ENCODE measurements around the gene SHROOM1. TPM values are rescaled to one million over a fixed set of nuclear protein-coding genes. Genes with fewer than 3 reads are reported as not detected.

Gene SHROOM1
- total and polyA plus RNA-seq, 2 donors (not counting 1 experiment from before 2014, with no cell fraction given), result 1.3 to 2.3 TPM

DNA sequence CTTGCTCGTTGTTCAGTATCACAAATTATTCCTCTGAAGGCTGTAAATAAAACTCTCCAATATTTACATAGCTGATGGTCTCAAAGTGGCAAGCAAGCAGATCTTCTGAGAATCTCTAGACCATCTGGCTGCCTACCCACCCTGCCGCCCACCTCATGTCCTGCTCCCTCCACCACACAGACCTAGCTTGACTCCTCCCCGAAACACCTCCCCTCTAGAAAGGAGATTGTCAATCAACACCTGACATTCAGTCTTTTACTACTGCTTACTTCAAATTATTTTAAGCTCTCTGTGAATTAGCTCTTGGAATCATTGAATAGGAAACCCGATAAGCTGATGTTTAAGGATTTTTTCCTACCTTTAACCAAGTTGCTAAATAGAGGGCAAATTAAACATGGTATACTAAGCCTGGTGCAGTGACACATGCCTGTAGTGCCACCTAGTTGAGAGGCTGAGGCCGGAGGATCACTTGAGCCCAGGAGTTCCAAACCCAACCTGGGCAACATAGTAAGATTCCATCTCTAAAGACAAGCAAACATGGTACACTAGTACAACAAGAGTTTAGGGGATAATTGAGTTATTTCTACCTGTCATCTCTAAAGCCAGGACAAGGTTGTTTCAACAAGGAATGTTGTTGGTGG is 28.3 kb downstream of the SHROOM1 start:
- ChIA-PET POLR2A (interaction anchor here (0.6 kb wide), 1 partner anchor 257 kb away, joined by 3 read pairs; no protein-coding TSS in a partner anchor), CTCF (interaction anchor here (1.3 to 3.3 kb wide), 2 partner anchors 18 to 28 kb away, joined by 7 to 15 read pairs; partner anchors contain the start of gene SHROOM1)
- H4K20me1 ChIP-seq (ENCODE audit: control insufficient read depth, insufficient read depth, low read length, poor library complexity, severe bottlenecking), result no peaks in the 10 kb centered on the region
- intact Hi-C loops (cut with micrococcal nuclease), result no loop called here
- no peak for DNase-seq
- no peak overlapping the region for H3K27ac Mint-ChIP-seq
- H3K4me1 Mint-ChIP-seq, result peaks cover 6% of the 10 kb centered on the region
- H3K4me3 ChIP-seq (ENCODE audit: control extremely low read depth in 1 of 5, extremely low read depth in 1 of 5, insufficient read depth in 1 of 5, low read depth in 2 of 5, low read length in 4 of 5), result no peak overlapping the region
- peaks cover 0 to 14% (median 11%) of the 10 kb centered on the region in 4 experiments for H3K27me3 ChIP-seq (replicated peaks in 1 of 4; ENCODE audit: control extremely low read depth in 1 of 4, control insufficient read depth in 3 of 4, insufficient read depth in 4 of 4, low read length in 3 of 4)
- H3K4me2 ChIP-seq (replicated peaks; ENCODE audit: low read depth, low read length, poor library complexity, severe bottlenecking), result no peak overlapping the region
- H3K9me3 ChIP-seq (ENCODE audit: control extremely low read depth in 1 of 3, control insufficient read depth in 2 of 3, insufficient read depth in 1 of 3, low read length in 2 of 3), result no peaks in the 10 kb centered on the region
- 77% methylated on average over 3 of the region's 5 CpGs for WGBS (ENCODE audit: insufficient coverage)
- H3K79me2 ChIP-seq (ENCODE audit: control insufficient read depth, insufficient read depth, low read length), result no peaks in the 10 kb centered on the region
- no peaks in the 10 kb centered on the region for H3K9me3 Mint-ChIP-seq (ENCODE audit: insufficient read depth)
- no peak overlapping the region for H3K4me3 Mint-ChIP-seq
- H2AFZ ChIP-seq (ENCODE audit: insufficient read depth, low read depth, low read length, poor library complexity, severe bottlenecking), result no peak overlapping the region
- no peaks in the 10 kb centered on the region for H3K4me1 ChIP-seq (ENCODE audit: control insufficient read depth in 2 of 2, insufficient read depth in 2 of 2, low read length in 2 of 2)
- H3K27ac ChIP-seq (ENCODE audit: low read length in 2 of 2), result no peak overlapping the region
- H3K9ac ChIP-seq (ENCODE audit: low read length), result no peak overlapping the region
- no peaks in the 10 kb centered on the region for H3K36me3 ChIP-seq (replicated peaks in 1 of 2; ENCODE audit: control extremely low read depth in 1 of 2, control insufficient read depth in 1 of 2, extremely low read depth in 1 of 2, insufficient read depth in 2 of 2, low read length in 1 of 2)
- H3K27me3 Mint-ChIP-seq, result peaks cover 49% of the 10 kb centered on the region
- no peak for ATAC-seq (ENCODE audit: low read depth)
- TF ChIP-seq EZH2 (IDR thresholded peaks at IDR 0.05; ENCODE audit: borderline replicate concordance, insufficient read depth, low read depth, low read length, poor library complexity, severe bottlenecking), result no peak
- no peak for TF ChIP-seq CTCF (IDR thresholded peaks at IDR 0.05)

GRCh38 chr5:132800545-132800944 is 29.9 kb downstream of the SHROOM1 start:
- Histone ChIP-seq H3K4me1 (ENCODE audit: control insufficient read depth in 2 of 2, insufficient read depth in 2 of 2, low read length in 2 of 2) (no peaks in the 10 kb centered on the region), H2AFZ (ENCODE audit: insufficient read depth, low read depth, low read length, poor library complexity, severe bottlenecking) (no peak overlapping the region), H4K20me1 (ENCODE audit: control insufficient read depth, insufficient read depth, low read length, poor library complexity, severe bottlenecking) (no peaks in the 10 kb centered on the region), H3K27me3 (replicated peaks in 1 of 4; ENCODE audit: control extremely low read depth in 1 of 4, control insufficient read depth in 3 of 4, insufficient read depth in 4 of 4, low read length in 3 of 4) (peaks cover 0 to 14% (median 9%) of the 10 kb centered on the region in 4 experiments), H3K79me2 (ENCODE audit: control insufficient read depth, insufficient read depth, low read length) (no peaks in the 10 kb centered on the region), H3K36me3 (replicated peaks in 1 of 2; ENCODE audit: control extremely low read depth in 1 of 2, control insufficient read depth in 1 of 2, extremely low read depth in 1 of 2, insufficient read depth in 2 of 2, low read length in 1 of 2) (no peaks in the 10 kb centered on the region), H3K9ac (ENCODE audit: low read length) (no peak overlapping the region), H3K9me3 (ENCODE audit: control extremely low read depth in 1 of 3, control insufficient read depth in 2 of 3, insufficient read depth in 1 of 3, low read length in 2 of 3) (no peaks in the 10 kb centered on the region), H3K4me3 (ENCODE audit: control extremely low read depth in 1 of 5, extremely low read depth in 1 of 5, insufficient read depth in 1 of 5, low read depth in 2 of 5, low read length in 4 of 5) (no peak overlapping the region), H3K27ac (ENCODE audit: low read length in 2 of 2) (no peak overlapping the region), H3K4me2 (replicated peaks; ENCODE audit: low read depth, low read length, poor library complexity, severe bottlenecking) (no peak overlapping the region)
- H3K9me3 Mint-ChIP-seq (ENCODE audit: insufficient read depth), result no peaks in the 10 kb centered on the region
- peaks cover 6% of the 10 kb centered on the region for H3K4me1 Mint-ChIP-seq
- intact Hi-C loops (cut with micrococcal nuclease), result no loop called here
- no peak for ATAC-seq (ENCODE audit: low read depth)
- POLR2A ChIA-PET, result no interaction called here
- 83% methylated on average over 2 of the region's 2 CpGs for WGBS (ENCODE audit: insufficient coverage)
- TF ChIP-seq CTCF (IDR thresholded peaks at IDR 0.05), result no peak
- no peak for TF ChIP-seq EZH2 (IDR thresholded peaks at IDR 0.05; ENCODE audit: borderline replicate concordance, insufficient read depth, low read depth, low read length, poor library complexity, severe bottlenecking)
- no peak overlapping the region for H3K4me3 Mint-ChIP-seq
- no peak for DNase-seq
- peaks cover 50% of the 10 kb centered on the region for H3K27me3 Mint-ChIP-seq
- CTCF ChIA-PET, result interaction anchor here (3.3 kb wide), 1 partner anchor 19 kb away, joined by 15 read pairs; no protein-coding TSS in a partner anchor
- no peak overlapping the region for H3K27ac Mint-ChIP-seq

Measured in B cell (primary cell).